Measurements from ENCODE around the gene CEMIP. TPM values are rescaled to one million over a fixed set of nuclear protein-coding genes. Genes with fewer than 3 reads are reported as not detected.
"Not testable (repeated sequence)": the region's sequence is repeated elsewhere in the genome, so short reads cannot be mapped to it uniquely, and the experiment has no call there.

CEMIP gene
- total RNA-seq, 1 donor from 2014 or later = 0.44 TPM

DNA sequence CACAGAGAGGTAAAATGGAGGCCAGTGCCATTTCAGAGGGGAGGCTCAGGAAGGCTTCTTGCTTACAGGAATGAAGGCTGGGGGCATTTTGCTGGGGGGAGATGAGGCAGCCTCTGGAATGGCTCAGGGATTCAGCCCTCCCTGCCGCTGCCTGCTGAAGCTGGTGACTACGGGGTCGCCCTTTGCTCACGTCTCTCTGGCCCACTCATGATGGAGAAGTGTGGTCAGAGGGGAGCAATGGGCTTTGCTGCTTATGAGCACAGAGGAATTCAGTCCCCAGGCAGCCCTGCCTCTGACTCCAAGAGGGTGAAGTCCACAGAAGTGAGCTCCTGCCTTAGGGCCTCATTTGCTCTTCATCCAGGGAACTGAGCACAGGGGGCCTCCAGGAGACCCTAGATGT is 170.6 kb downstream of the CEMIP start:
- DNase-seq = no peak
- H3K27ac ChIP-seq (replicated peaks) = no peak overlapping the region
- no peaks in the 10 kb centered on the region for H3K4me1 ChIP-seq
- TF ChIP-seq, protein P1, sequence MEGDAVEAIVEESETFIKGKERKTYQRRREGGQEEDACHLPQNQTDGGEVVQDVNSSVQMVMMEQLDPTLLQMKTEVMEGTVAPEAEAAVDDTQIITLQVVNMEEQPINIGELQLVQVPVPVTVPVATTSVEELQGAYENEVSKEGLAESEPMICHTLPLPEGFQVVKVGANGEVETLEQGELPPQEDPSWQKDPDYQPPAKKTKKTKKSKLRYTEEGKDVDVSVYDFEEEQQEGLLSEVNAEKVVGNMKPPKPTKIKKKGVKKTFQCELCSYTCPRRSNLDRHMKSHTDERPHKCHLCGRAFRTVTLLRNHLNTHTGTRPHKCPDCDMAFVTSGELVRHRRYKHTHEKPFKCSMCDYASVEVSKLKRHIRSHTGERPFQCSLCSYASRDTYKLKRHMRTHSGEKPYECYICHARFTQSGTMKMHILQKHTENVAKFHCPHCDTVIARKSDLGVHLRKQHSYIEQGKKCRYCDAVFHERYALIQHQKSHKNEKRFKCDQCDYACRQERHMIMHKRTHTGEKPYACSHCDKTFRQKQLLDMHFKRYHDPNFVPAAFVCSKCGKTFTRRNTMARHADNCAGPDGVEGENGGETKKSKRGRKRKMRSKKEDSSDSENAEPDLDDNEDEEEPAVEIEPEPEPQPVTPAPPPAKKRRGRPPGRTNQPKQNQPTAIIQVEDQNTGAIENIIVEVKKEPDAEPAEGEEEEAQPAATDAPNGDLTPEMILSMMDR (IDR thresholded peaks at IDR 0.05; ENCODE audit: borderline replicate concordance) = no peak
- peaks cover 68% of the 10 kb centered on the region for H3K36me3 ChIP-seq
- H3K9me3 ChIP-seq (replicated peaks) = no peaks in the 10 kb centered on the region
- H3K27me3 ChIP-seq (ENCODE audit: low read depth) = no peaks in the 10 kb centered on the region
- intact Hi-C loops (cut with micrococcal nuclease) = no loop called here
- no peak overlapping the region for H3K4me3 ChIP-seq

DNA sequence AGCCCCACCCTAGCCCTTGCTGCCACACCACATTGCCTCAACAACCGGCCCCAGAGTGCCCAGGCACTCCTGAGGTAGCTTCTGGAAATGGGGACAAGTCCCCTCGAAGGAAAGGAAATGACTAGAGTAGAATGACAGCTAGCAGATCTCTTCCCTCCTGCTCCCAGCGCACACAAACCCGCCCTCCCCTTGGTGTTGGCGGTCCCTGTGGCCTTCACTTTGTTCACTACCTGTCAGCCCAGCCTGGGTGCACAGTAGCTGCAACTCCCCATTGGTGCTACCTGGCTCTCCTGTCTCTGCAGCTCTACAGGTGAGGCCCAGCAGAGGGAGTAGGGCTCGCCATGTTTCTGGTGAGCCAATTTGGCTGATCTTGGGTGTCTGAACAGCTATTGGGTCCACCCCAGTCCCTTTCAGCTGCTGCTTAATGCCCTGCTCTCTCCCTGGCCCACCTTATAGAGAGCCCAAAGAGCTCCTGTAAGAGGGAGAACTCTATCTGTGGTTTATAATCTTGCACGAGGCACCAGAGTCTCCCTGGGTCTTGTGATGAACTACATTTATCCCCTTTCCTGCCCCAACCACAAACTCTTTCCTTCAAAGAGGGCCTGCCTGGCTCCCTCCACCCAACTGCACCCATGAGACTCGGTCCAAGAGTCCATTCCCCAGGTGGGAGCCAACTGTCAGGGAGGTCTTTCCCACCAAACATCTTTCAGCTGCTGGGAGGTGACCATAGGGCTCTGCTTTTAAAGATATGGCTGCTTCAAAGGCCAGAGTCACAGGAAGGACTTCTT is 171.3 kb downstream of the CEMIP start:
- intact Hi-C loops (cut with micrococcal nuclease) = no loop called here
- Histone ChIP-seq H3K9me3 (replicated peaks) (no peaks in the 10 kb centered on the region), H3K27ac (replicated peaks) (no peak overlapping the region), H3K4me1 (no peaks in the 10 kb centered on the region), H3K36me3 (peaks cover 66% of the 10 kb centered on the region), H3K27me3 (ENCODE audit: low read depth) (no peaks in the 10 kb centered on the region), H3K4me3 (no peak overlapping the region)
- no peak for DNase-seq
- TF ChIP-seq, protein P1 (IDR thresholded peaks at IDR 0.05; ENCODE audit: borderline replicate concordance) = no peak

DNA sequence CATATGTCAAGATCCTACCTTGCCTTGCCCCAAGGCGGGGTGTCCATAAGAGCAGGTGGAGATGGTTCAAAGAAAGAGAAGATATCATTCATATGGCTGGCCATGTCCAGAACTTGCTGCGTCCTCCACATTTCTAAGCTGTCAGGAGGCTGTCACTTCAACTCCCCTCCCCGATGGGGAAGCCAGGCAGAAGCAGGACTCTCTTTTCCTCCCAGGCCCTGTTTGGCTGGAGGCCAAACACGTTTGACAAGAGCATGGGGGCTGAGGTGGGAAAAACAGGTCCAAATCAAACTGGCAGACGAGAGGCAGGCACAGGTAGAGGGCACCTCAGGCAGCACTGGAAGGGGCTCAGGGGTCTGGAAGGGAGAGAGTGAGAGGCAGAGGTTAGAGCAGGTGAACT is 172.8 kb downstream of the CEMIP start:
- TF ChIP-seq, protein P1 (IDR thresholded peaks at IDR 0.05; ENCODE audit: borderline replicate concordance) = no peak
- no peaks in the 10 kb centered on the region for H3K4me1 ChIP-seq
- intact Hi-C loops (cut with micrococcal nuclease) = no loop called here
- no peak overlapping the region for H3K4me3 ChIP-seq
- DNase-seq = no peak
- peaks cover 56% of the 10 kb centered on the region for H3K36me3 ChIP-seq
- H3K27me3 ChIP-seq (ENCODE audit: low read depth) = no peaks in the 10 kb centered on the region
- no peaks in the 10 kb centered on the region for H3K9me3 ChIP-seq (replicated peaks)
- no peak overlapping the region for H3K27ac ChIP-seq (replicated peaks)

DNA sequence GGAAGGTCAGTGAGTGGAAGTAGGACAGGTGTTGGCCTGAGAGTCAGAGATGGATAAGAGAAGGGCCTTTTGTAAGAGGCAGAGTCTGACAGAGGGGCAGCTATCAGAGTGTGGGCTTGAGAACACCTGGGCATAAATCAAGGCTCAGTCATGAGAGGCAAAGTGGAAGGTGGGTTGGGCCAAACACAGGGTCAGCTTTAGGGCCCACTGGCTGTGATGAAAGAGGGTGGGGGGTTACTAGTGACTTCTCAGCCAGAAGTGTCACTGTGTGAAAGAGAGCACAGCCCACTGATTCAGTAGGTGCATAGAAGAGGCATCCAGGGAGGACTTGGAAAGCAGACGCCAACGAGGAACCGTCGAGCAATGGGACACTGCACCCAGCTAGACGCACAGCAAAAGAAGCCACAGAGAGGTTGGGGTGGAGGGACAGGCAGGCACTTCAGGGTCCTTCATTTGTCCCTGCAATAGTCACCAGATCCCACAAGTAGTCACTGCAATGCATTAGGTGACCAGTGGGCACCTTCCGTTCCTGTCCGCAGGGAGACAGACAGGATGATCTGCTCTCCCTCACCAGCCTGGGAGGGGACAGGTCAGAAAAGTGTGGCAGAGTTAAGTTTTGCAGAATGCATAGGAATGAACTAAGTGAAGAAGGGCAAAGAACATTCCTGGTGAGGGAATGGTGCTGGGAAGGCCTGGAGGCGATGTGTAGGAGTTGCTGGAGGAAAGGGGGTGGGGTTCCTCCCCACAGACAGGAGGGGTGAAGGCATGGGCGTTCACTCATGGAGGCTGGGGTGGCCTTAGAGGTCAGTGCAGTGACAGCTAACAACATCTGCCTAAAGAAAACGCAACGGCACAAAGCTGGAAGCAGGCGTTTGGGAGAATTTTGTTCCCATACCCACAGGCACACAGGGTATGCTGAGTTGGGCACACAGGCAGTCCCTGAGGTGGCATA is 174.1 kb downstream of the CEMIP start:
- intact Hi-C loops (cut with micrococcal nuclease) = no loop called here
- Histone ChIP-seq H3K36me3 (peaks cover 43% of the 10 kb centered on the region), H3K4me3 (no peak overlapping the region), H3K9me3 (replicated peaks) (no peaks in the 10 kb centered on the region), H3K4me1 (no peaks in the 10 kb centered on the region), H3K27me3 (ENCODE audit: low read depth) (no peaks in the 10 kb centered on the region), H3K27ac (replicated peaks) (no peak overlapping the region)
- TF ChIP-seq, protein P1 (IDR thresholded peaks at IDR 0.05; ENCODE audit: borderline replicate concordance) = no peak
- no peak for DNase-seq

DNA sequence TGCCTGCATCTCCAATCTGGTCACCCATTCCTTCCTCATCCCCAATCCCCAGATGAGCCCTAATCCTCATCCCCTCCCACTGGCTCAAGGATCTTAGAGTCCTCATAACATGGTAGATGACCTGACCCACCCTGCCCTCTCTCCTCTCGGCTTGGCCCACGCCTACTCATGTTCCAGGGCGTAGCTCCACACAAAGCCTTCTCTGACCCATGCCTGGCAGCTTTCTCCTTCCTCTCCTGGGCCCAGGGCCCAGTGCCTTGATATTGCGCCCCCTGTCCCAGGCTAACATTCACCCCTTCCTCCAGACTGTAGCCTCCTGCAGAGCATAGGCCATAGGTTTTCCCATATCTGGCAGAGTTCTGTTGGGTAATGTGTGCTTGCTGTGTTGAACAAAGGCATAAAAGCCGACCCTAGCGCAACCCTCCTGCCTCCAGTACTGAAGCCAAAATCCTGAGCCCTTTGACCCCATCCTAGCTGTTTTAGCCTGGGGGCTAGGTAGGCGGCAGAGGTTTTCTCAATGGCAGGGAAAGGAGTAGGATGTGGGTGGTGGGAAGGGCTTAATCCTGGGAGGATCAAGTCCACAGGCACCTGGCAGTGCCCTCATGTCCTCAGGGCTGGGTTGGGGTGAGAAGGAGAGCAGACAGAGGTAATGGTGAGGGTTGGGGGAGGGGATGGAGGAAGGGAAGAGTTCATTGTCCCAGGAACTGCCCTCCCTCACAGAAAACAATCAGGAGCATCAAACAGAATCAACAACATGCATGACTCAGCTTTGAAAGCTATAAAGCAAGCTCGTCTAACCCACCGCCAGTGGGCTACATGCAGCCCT is 175.0 kb downstream of the CEMIP start:
- Histone ChIP-seq H3K9me3 (replicated peaks) (no peaks in the 10 kb centered on the region), H3K4me1 (no peaks in the 10 kb centered on the region), H3K27ac (replicated peaks) (no peak overlapping the region), H3K4me3 (no peak overlapping the region), H3K36me3 (peaks cover 42% of the 10 kb centered on the region), H3K27me3 (ENCODE audit: low read depth) (no peaks in the 10 kb centered on the region)
- no peak for DNase-seq
- intact Hi-C loops (cut with micrococcal nuclease) = no loop called here
- TF ChIP-seq, protein P1 (IDR thresholded peaks at IDR 0.05; ENCODE audit: borderline replicate concordance) = no peak

DNA sequence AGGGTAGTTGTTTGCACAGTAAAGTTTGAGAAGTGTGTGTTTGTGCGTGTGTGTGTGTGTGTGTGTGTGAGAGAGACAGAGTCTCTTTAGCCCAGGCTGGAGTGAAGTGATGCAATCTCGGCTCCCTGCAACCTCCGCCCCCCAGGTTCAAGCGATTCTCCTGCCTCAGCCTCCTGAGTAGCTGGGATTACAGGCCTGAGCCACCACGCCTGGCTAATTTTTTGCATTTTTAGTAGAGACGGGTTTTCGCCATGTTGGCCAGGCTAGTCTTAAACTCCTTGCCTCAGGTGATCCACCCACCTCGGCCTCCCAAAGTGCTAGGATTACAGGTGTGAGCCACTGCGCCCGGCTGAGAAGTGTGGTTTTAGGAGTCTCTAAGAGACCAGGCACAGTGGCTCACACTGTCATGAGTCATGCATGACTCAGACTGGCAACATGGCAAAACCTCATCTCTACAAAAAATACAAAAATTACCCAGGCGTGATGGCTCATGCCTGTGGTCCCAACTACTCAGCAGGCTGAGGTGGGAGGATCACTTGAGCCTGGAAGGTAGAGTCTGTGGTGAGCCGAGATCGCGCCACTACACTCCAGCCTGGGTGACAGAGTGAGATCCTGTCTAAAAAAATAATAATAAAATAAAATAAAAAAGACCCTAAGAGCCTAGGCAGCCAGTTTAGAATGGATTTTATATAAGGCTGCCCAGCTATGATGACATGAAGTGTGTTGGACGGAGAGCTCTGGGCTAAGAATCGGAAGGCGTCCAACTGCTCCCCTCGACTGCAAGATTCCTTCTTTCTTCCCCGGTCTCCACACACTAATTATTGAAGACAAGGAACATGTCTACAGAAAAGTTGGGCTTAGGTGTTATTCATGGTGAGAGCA is 176.6 kb downstream of the CEMIP start:
- H3K4me1 ChIP-seq; H3K27me3 ChIP-seq (ENCODE audit: low read depth); H3K4me3 ChIP-seq; H3K27ac ChIP-seq (replicated peaks); H3K9me3 ChIP-seq (replicated peaks); intact Hi-C loops (cut with micrococcal nuclease); DNase-seq: not testable (repeated sequence)
- H3K36me3 ChIP-seq = peaks cover 32% of the 10 kb centered on the region

All from left ventricle myocardium inferior (tissue), 1 donor.